ENCODE measurements around the gene RGMA. TPM values are rescaled to one million over a fixed set of nuclear protein-coding genes. Genes with fewer than 3 reads are reported as not detected.

RGMA gene
- total and polyA plus RNA-seq, 2 of the 8 experiments (the other 6 are each of a cell fraction or from before 2014, with no cell fraction given), result 19.9 to 39.8 TPM

GRCh38 chr15:93085692-93086091, 3.3 kb downstream of the RGMA start:
- Histone ChIP-seq H4K91ac (replicated peaks; ENCODE audit: insufficient read length, low read length) (no peak overlapping the region), H2BK20ac (ENCODE audit: low read length) (no peak overlapping the region), H3K14ac (ENCODE audit: insufficient read length) (no peak overlapping the region), H4K20me1 (replicated peaks in 1 of 2; ENCODE audit: control insufficient read depth in 1 of 2, insufficient read depth in 2 of 2, low read length in 2 of 2) (peaks cover 0 to 4% of the 10 kb centered on the region in 2 experiments), H3K9ac (replicated peaks in 1 of 4; ENCODE audit: extremely low read depth in 1 of 4, low read depth in 3 of 4, low read length in 3 of 4) (no peak overlapping the region), H3K79me1 (ENCODE audit: low read depth, low read length) (0 out of 2 replicates have a peak, but pooled peaks cover 2% of the 10 kb centered on the region), H2BK15ac (ENCODE audit: low read length) (no peak overlapping the region), H3K56ac (replicated peaks; ENCODE audit: insufficient read length, low read depth, low read length) (no peak overlapping the region), H3K36me3 (ENCODE audit: control insufficient read depth in 2 of 4, insufficient read depth in 4 of 4, low read length in 3 of 4) (no peaks in the 10 kb centered on the region; a peak in 1 of 8 replicates), H2AK5ac (ENCODE audit: low read depth, low read length) (no peak overlapping the region), H3K4me3 (ENCODE audit: extremely low read depth in 1 of 4, insufficient read depth in 2 of 4, low read depth in 3 of 4, low read length in 4 of 4) (no peak overlapping the region), H4K5ac (ENCODE audit: insufficient read length, low read depth, low read length) (no peak overlapping the region), H3K4me1 (replicated peaks in 1 of 4; ENCODE audit: control insufficient read depth in 3 of 4, insufficient read depth in 4 of 4, low read length in 3 of 4) (peaks cover 0 to 7% (median 1%) of the 10 kb centered on the region in 4 experiments; a peak in 6 of 7 replicates), H3K18ac (ENCODE audit: extremely low read depth, low read length) (no peak overlapping the region), H3K27me3 (replicated peaks in 1 of 4; ENCODE audit: control insufficient read depth in 3 of 4, extremely low read depth in 1 of 4, insufficient read depth in 3 of 4, low read length in 3 of 4) (peaks cover 11 to 23% (median 17%) of the 10 kb centered on the region in 4 experiments), H3K23me2 (ENCODE audit: low read depth, low read length) (peaks cover 16% of the 10 kb centered on the region; the same call in 1 of the 2 replicates), H3K27ac (ENCODE audit: low read depth, low read length) (no peak overlapping the region), H3K9me3 (ENCODE audit: insufficient read depth in 2 of 2, low read depth in 1 of 2, low read length in 1 of 2) (no peaks in the 10 kb centered on the region), H2BK120ac (replicated peaks; ENCODE audit: low read depth, low read length) (no peak overlapping the region), H3K23ac (ENCODE audit: insufficient read length) (no peak overlapping the region), H3K79me2 (ENCODE audit: control insufficient read depth in 1 of 2, insufficient read depth in 2 of 2, low read length in 2 of 2) (peaks cover 0 to 26% of the 10 kb centered on the region in 2 experiments; a peak in 2 of 4 replicates), H2BK5ac (ENCODE audit: low read depth, low read length) (no peak overlapping the region), H3K4ac (replicated peaks; ENCODE audit: insufficient read length, low read depth, low read length) (no peak overlapping the region), H3K4me2 (ENCODE audit: insufficient read depth in 1 of 2, low read depth in 2 of 2, low read length in 2 of 2) (no peak overlapping the region), H2BK12ac (ENCODE audit: low read depth, low read length) (no peak overlapping the region), H4K8ac (ENCODE audit: extremely low read depth, insufficient read depth, low read length) (no peak overlapping the region), H2AFZ (ENCODE audit: low read length) (no peak overlapping the region)
- ChIA-PET POLR2A (ENCODE audit: partially characterized antibody) (no interaction called here), CTCF (ENCODE audit: partially characterized antibody) (interaction anchor here (1.5 to 3.6 kb wide), 2 partner anchors 9 to 32 kb away, joined by 6 to 32 read pairs; no protein-coding TSS in a partner anchor)
- no peak for DNase-seq (ENCODE audit: low read depth in 1 of 2, low spot score in 2 of 2)
- TF ChIP-seq SIX5 (IDR thresholded peaks at IDR 0.05; ENCODE audit: low read depth, low read length) (no peak), NANOG (IDR thresholded peaks at IDR 0.05; ENCODE audit: insufficient read depth, low read depth, low read length, poor library complexity, severe bottlenecking) (no peak), SIN3A (conservative IDR thresholded peaks at IDR 0.05 in 1 of 2, IDR thresholded peaks at IDR 0.05 in 1 of 2; ENCODE audit: low read depth in 1 of 2, low read length in 2 of 2) (no peak), SAP30 (IDR thresholded peaks at IDR 0.05; ENCODE audit: insufficient read depth, insufficient replicate concordance, low read length) (no peak), TAF7 (optimal IDR thresholded peaks at IDR 0.05; ENCODE audit: borderline replicate concordance, low read depth, low read length) (no peak), HDAC6 (IDR thresholded peaks at IDR 0.05; ENCODE audit: low read depth, low read length) (no peak), RBBP5 (IDR thresholded peaks at IDR 0.05; ENCODE audit: borderline replicate concordance, low read depth, low read length) (no peak), SRF (IDR thresholded peaks at IDR 0.05; ENCODE audit: low read depth, low read length) (no peak), SP4 (IDR thresholded peaks at IDR 0.05; ENCODE audit: low read length) (no peak), RXRA (IDR thresholded peaks at IDR 0.05; ENCODE audit: insufficient read depth, low read depth, low read length) (no peak)
- WGBS, 2 experiments (ENCODE audit: extremely low coverage in 1 of 2, insufficient coverage in 1 of 2, insufficient read length in 1 of 2, insufficient replicate concordance in 2 of 2, low coverage in 1 of 2, low lambda C conversion rate in 2 of 2, missing lambda C conversion rate in 1 of 2), result 79% methylated on average over 1 of the region's 1 CpG; no CpG with 5 or more reads in 1 of the 2 experiments
- no peak for FAIRE-seq

Measured in H1 (cell line).